Stimulated activated CD4-positive, alpha-beta T cell treated with anti-CD3 and anti-CD28 coated beads, Interleukin-4, amount 100 ng/mL, for 24 hours (primary cell): ENCODE data around the gene RFT1.
"Not testable (repeated sequence)": the region's sequence is repeated elsewhere in the genome, so short reads cannot be mapped to it uniquely, and the experiment has no call there.

Source experiments
- DNase-seq: peaks from one replicate; pipeline ENCODE4 v3.0.0-alpha.2; 2020

RFT1 gene

DNA sequence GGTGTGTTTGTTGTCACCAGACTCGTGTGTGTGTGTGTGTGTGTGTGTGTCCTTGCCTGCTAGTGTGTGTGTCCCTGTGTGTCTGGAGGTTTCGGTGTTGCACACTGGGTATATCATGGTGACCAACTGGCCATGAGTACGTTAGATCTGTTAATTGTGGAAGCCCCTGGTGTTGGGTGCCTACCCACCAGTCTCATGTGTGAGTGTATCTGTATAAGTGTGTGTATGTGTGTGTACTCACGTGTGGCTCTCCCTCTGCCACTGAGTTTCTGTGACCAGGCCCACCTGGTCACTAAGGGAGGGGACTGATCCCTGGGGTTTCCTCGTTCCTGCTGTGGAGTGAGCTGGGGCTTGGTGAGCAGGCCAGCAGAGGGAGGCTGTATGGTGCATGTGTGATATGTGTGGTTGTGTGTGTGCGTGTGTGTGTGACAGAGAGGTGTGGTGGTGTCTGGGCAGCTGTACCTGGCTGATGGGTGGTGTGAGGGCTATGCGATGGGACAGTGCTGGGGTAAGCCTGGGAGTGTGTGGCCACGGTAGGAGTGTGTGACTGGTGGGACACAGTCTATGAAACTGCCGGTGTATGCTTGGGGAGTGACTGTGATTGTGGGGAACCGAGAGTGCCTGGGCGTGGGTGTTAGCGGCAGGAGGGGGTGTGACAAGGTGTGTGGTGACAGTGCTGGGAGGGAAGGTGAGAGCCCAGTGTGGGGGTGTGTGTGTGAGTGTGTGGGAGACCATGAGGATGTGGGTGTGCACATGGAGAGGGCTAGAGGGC is 32.6 kb upstream of the RFT1 start:
- peak; percentile 32 for DNase-seq

DNA sequence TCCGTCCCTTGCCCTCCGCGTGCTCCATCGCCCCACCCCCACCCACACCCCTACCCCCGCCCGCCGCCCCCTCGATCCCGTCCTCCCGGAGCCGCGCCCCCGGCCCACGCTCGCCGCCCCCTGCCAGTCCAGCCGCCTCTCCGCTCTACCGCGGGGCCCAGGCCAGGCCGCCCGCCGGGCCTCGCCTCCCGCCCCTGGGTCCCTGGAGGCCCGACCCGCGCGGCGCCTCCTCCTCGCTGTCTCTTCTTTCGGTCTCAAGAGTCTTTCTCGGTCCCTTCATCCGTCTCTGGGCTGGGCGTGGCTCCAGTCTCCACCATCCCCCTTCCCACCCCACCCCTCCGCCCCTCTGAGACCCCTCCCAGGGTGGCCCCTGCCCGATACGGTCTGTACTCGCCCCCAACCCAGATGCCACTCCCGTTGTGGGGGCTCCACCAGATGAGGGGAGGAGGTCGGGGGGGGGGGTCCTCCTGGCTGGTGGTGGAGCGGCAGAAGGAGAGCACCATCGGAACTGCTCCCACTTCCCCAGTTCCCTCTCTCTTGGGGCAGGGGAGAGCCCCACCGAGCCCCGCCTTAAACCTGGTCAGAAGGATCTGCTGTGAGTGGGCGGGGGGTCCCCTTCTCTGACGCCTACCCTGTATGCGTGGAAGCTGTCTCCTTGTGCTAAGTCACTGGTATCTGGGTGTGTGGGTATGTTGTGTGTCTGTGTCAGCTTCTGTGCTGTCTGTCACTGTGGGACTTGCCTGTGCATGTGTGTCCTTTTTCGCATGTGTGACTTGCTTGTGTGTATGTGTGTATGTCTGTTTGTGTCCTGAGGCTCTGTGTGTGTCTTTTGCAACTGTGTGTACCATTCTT is 31.8 kb upstream of the RFT1 start:
- DNase-seq: peak; percentile 52

DNA sequence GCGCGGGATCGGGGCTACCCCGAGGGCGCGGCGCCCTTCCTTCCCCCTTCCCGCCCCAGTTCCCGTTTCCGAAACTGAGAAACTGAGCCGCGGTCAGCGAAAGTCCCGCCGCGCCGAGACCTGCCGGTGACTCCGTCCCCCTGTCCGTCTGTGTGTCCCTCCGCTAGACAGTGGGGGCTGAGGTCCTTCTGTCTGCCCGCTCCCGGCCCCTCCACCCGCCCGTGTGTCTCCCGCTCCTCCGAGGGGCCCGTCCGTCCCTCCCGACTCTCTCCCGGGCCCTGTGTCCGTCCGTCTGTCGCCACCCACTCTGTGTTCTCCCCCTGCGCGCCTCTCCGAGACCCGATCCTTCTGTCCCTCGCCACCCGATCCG is 31.2 kb upstream of the RFT1 start:
- DNase-seq: peak; percentile 5

DNA sequence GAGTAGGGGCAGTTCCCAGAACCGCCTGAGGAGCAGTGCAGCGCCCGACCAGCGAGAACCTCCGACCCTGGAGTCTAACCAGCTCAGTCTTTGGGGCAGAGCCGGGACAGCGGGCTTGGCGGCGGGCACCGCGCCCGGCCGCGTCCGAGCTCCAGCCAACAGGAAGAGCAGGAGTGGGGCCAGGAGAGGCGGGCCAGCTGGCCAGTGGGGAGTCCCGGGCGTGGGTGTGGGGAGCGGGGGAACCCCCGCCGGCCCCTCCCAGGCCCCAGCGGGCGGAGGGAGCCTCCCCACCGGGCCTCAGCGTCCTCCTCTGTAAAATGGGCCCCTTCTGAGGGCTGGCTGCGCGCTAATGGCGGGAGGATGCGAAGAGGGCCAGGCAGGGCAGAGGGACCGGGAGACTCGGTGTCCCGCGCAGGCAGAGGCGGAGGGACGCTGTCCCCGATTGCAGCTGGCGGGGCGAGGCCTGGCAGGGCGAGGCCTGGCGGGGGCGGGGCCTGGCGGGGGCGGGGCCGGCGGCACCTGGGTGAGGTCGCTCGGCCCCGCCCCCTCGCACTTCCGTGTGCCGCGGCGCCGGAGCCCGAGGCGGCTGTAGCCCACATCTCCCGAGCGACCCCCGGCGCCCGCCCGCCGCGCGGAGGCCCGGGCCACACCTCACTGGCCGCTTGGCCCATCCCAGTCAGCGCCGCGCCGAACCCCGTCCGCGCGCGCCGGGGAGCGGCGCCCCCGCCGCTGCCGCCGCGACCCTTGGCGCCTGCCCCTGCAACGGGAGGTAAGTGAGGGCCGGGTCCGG is 30.6 kb upstream of the RFT1 start, which contains the start of gene PRKCD:
Gene PRKCD, plus strand, starts transcription at position 550 of the 790 bp plus-strand sequence. CDS start 17,214 bp downstream, outside the sequence.
- DNase-seq: peak; percentile 69

DNA sequence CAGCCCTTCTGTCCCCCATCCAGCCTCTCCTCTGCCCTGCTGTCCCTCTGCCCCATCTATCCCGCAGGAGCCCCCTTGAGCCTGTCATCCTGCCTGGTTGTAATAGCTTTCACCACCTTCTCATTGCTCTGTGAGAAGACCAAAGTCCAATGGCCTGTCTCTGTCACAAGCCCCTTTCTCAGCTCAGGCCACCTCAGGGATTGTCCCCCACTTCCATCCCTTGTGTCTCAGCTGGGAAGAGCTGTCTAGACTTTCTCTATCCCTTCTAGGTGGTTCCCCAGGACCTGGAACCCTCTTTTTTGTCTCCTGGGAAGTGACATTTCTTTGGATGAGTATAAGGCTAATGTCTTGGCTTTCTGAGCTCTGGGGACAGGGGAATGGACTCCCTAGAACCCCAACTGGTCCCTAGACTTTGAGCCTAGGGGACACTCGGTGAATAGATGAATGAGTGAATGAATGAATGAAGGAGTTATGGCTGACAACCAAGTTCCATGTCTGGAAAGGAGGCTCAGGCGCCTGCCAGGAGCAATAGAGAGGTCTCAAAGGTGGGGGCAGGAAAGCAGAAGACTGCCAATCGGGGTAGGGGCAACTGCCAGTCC is 29.9 kb upstream of the RFT1 start:
- DNase-seq: no peak

DNA sequence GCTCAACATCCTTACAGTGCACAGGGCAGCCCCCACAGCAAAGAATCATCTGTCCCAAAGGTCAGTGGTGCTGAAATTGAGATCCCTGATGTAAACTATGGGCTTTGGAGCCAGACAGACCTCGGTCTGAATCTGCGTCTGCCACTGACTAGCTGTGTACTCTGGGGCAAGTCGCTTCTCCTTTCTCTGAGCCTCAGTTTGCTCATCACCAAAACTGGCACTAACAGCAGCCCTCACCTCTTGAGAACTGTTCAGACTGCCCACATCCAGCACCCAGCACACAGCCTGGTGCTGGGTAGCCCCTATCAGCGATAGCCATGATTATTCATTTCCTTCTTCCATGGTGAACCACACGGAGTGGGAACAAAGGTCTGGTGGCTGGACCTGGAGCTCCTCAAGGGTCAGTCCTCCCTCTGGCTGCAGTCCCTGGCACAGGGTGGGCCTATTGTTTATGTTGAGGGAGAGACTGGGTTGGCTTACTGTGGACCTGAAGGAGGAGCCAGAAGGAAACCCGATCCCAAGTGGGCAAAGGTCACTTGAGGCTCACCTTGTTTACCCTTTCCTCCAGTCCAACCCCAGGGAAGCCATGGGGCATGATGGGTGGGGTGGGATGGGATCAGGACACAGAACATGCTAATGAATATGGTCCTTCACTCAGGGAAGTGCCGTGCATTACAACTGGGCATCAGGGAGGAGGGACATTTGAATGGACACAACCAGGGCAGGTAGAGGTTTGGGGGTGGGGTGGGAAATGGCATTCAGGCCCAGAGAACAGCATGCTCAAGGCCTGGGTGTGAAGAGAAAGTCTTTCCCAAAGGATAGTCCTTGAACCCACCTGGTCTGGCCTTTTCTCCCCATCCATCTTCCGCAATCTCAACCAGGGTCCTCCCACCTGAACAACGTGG is 29.2 kb upstream of the RFT1 start:
- no peak for DNase-seq

DNA sequence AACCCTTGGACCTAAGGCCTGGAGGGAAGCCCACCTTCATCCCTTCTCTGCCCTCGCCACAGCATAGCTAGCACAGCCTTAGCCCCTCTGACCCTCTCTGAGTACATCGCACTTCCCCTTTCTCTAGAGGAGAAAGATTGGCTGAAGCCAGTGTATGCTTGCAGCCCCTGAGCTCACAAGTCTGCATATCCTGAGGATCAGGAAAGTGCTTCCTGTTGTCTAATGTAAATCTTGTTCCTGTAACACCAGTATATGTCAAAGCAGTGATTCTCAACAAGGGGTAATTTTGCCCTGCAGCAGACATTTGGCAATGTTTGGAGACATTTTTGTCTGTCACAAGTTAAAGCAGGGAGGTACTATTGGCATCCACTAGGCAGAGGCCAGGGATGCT is 28.5 kb upstream of the RFT1 start:
- DNase-seq: no peak

DNA sequence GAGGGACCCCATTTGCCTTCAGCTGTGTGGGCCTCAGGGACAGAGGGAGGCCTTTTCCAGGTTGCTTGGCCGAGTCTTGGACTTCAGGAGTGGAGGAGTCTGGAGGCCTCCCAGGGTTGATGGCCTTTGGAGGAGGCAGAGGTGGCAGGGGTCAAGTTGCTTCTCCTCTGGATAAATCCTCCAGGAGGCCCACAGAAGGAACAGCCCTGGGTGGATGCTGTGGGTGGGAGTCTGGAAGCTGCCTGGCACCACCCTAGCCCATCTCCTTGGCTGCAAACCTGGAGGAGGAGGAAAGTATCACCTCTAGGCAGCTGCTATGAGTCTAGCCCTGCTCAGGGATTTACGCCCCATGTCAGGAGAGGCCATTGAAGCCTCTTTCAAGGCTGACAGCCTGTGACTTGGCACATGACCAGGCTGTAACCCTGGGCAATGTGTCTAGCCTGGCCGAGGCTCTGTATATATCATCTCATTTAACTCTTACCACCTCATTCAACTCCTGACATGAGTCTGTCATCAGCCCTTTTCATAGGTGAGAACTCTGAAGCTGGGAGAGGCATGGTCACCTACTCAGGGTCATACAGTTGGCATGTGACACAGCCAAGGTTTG is 27.8 kb upstream of the RFT1 start:
- DNase-seq: no peak

DNA sequence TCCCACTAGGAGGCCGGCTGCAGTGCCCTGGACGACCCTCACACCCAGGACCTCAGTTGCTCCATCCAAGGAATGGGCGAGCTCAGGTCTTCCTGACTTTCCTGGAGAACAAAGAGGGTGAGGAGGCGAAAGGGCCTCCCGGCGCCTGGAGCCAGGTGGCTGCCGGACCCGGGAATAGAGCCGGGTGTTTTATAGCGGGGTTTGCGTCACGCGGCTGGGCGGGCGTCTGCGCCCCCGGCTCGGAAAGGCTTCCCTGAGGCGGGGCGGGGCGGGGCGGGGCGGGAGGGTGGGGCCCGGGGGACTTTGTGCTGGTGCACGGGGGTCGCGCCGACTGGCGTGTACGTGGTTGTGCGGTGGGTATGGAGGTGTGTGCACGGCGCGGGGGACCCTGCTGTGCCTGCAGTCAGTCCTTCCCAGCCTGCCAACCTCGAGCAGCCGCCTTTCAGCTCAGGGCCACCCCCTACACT is 26.2 kb upstream of the RFT1 start:
- DNase-seq: no peak

DNA sequence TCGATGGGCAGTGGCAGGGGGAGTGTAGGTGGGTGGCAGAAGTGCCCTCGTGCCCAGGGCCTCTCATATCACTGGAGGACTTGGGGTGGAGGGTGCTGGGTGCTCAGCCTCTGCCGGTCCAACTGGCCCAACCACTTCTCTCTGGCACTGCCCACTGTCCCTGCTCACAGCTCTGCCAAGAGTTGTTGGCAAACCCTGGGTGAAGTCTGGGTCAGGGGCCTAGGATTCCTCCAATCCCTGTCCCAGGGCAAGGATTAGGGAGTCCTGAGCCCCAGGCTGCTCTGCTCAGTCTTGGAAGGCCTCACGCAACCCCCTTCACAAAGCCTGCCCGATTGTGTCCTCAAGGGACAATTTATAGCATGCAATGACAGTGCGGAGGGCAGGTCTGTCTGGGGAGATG is 25.5 kb upstream of the RFT1 start:
- DNase-seq: no peak

DNA sequence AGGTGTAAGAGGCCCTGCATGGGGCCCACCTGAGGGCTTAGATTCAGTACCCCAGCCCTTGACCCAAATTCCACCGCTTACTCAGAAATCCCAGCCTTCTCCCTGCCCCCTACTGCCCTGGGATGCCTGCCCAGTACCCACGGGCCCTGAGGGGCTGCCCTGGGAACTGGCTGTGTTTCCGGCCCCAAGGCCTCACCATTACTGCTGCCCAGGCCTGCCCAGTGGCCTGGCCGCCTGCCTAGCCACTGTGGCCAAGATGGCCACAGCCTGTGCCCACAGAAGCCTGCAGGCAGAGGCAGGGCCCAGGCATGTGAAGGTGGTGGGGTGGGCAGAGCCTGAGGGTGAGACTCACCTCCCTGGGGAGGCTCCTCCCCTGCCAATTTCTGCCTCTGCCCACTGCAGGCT is 24.6 kb upstream of the RFT1 start:
- DNase-seq: no peak

DNA sequence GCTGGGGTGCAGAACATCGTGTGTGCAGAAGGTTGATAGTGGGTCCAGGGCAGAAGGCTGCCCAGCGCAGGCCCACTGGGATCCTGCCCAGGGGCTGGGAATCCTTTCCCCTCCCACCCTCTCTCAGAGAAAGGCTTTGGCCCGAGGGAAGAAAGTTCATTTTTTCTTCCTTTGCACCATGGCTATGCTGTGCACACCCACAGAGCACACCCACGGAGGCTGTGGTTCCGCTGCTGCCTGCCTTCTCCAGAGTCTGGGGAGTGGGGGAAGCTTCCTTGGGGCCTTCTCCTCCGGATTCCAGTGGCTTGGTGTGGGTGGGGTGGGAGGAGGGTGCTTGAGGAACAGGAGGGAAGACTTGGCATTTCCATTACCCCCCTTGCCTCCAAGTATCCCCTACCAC is 23.7 kb upstream of the RFT1 start:
- DNase-seq: no peak

DNA sequence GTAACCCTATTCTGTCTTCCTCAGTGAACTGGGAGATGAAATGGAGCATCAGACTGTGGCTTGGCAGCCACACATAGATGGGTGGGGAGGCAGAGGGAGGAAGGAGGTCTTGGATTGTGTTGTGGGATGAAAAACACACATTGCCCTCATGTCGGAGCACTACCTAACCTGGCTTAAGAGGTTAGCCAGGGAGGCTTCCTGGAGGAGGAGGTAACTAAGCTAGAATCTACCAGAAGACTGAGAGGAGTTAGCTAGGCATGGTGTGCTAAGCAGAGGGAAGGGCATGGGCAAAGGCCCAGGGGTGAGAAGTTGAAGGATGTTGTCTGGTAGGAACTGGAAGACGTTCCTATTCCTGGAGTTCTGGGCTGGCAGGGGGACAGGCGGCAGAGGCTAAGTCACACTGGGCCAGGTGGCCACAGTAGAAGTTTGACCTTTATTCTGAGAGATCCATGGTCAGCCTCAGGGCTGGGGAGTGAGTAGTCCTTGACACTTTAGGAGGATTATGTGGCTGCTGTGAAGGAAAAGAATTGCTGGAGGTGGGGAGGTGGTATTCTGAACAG is 23.1 kb upstream of the RFT1 start:
- no peak for DNase-seq

DNA sequence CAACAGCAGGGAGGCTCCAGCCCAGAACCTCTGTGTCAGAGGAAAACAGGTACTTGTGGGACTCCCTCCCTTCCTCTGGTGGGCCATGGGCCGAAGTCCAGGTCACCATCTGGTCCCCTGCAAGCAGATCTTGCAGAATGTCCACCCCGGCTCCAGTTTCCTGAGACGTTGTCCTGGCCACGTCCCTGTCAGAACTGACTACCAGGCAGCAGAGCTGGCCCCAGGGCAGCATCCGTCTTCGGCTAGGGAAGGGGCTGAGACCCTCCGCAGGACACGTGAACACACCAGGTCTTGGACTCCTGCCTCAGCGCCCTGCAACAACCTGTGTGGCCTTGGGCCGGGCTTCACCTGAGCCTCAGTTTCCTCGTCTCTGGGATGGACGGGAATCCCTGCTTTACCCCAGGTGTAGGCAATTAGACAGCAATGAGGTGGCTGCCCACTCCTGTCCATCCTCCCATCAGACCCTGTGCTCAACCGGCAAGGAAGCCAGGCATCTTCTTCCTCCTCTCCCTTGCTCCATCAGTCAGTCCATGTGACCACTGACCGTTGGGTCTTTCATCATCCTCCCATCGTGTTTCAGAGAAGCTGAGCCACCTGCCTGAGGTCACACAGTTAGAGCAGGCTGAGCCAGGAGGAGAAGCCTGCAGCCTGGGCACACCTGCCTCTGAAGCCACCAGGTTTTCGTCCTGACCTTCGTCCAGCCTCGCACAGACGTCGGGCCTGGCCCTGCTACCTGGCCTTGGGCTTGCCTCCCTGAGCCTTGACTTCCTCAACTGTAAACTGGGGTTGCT is 21.8 kb upstream of the RFT1 start:
- no peak for DNase-seq

DNA sequence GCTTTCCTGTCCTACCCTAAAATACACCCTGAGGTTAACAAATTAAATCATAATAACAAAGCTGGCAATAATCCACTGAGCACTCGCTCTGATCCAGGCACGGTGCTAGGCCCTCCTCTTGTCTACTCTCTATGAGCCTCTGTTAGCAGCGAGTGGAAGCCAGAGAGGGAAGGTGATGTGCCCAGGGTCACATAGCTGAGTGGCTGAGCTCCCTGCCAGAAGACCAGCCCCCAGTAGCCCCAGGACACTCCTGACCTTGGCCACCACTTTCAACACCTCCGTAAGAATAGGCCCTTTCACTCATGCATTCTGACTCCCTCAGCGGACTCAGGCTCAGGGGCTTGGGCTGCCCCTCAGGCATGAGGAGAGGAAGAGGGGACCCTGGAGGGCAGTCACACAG is 21.2 kb upstream of the RFT1 start:
- DNase-seq: no peak

DNA sequence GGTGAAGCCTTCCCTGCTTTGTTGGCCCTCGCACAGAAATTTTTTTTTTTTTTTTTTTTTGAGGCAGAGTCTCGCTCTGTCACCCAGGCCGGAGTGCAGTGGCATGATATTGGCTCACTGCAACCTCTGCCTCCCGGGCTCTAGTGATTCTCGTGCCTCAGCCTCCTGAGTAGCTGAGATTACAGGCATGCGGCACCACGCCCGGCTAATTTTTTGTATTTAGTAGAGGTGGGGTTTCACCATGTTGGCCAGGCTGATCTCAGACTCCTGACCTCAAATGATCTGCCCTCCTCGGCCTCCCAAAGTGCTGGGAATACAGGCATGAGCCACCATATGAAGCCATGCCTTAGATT is 20.8 kb upstream of the RFT1 start:
- not testable (repeated sequence) for DNase-seq

DNA sequence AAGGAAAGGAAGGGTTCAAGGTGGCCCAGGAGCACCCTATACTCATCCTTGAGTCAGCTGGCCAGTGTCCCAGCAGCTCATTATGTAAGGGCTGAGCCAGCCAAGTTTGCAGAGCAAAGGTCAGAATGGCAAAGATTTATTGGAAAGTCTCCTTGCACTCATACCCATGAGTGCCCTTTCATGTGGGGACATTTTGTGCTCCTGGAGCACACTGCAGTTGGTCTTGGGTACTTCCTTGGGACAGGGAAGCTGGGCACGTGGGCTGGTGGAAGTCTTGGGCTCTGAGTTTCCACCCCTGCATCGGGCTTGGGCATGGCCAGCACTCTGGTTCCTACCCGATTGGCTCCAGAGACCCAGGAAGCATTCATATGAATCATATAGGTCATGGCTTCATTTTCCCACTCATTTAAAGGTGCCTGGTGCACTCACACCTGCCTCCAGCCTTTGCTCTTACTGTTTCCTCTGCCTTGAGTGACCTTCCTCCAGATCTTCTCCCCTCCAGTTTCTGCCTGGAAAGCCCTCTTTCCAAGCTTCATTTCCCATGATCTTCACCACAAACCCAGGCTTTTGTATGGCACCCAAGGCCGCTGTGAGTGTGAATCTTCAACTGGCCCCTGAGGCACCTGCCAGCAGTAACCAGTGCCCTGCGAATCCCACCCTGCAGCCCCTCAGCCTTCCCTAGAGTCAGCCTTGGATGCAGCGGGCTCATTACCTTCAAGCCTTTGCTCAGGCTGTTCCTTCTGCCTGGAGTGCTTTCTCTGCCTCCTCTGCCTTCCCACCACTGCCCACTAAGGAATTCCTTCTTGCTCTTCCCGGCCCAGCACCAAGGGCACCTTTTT is 20.2 kb upstream of the RFT1 start:
- DNase-seq: no peak

DNA sequence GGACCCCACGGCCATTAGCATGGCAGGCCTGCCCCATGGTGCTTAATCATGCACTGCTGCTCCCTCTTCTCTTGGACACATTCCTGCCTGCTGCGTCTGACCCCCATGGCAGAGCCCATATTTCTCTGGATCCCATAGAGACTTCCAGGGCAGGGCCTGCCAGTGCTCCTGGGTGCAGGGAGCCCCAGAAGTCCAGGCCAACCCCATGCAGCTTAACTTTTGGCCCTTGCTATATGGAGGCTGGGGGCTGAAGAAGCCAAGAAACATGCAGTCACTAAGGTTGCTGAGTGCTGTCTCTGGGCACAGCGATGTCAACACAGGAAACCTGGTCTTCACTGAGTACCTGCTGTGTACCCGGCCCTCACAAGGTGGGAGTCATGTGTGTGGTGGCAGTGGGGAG is 19.5 kb upstream of the RFT1 start:
- no peak for DNase-seq

DNA sequence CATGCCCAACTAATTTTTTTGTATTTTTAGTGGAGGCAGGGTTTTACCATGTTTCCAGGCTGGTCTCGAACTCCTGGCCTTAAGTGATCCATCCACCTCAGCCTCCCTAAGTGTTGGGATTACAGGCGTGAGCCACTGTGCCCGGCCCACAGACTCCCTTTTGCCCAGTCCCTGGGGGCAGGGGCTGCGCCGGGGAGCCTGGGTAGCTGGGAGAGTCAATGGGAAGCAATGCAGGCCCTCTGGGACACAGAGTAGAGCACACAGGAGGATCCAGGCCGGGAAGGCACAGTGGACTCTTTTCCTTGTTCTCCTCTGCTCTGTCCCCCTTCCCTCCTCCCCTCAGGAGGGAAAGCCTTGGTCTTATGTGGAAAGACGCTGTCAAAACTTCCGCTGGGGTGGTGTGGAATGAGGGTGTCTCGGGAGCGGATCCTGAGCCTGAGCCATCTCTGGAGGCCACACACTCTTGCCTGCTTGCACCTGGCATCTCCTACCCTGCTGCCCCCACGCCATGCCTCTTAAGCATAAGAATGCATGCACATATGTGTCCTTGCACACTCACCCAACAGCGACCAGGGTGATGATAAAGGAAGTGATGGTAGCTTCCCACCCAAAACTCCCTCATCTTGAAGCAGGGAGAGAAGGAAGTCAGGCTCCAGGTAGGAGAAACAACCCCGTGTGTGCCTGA is 18.9 kb upstream of the RFT1 start:
- no peak for DNase-seq
